ENCODE measurements around the gene ARHGEF4.

DNA sequence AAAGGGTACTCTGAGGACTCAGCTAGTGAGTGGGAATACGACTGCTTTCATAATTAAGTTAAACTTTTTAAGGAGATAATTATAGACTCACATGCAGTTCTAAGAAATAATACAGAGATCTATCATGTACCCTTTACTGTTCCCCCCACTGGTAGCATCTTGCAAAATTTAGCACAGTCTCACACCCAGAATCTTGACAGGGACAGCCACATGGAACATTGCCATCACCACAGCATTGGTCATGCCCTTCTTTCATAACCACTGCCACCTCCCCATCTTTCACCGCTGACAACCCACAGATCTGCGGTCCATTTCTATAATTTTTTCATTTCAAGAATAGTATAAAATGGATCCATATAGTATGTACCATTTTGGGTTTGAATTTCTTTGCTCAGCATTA is 37.8 kb downstream of the ARHGEF4 start:
- TF ChIP-seq, protein P1, sequence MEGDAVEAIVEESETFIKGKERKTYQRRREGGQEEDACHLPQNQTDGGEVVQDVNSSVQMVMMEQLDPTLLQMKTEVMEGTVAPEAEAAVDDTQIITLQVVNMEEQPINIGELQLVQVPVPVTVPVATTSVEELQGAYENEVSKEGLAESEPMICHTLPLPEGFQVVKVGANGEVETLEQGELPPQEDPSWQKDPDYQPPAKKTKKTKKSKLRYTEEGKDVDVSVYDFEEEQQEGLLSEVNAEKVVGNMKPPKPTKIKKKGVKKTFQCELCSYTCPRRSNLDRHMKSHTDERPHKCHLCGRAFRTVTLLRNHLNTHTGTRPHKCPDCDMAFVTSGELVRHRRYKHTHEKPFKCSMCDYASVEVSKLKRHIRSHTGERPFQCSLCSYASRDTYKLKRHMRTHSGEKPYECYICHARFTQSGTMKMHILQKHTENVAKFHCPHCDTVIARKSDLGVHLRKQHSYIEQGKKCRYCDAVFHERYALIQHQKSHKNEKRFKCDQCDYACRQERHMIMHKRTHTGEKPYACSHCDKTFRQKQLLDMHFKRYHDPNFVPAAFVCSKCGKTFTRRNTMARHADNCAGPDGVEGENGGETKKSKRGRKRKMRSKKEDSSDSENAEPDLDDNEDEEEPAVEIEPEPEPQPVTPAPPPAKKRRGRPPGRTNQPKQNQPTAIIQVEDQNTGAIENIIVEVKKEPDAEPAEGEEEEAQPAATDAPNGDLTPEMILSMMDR (IDR thresholded peaks at IDR 0.05), result no peak
- TF ChIP-seq POLR2A (IDR thresholded peaks at IDR 0.05), result no peak

Data from esophagus squamous epithelium (tissue), 4 donors.